Type B pancreatic cell (in vitro differentiated cells): ENCODE results near the gene EFNA4. TPM values are rescaled to one million over a fixed set of nuclear protein-coding genes. Genes with fewer than 3 reads are reported as not detected.

Experiments used
- DNase-seq: peaks from one replicate; pipeline ENCODE4 v3.0.0; 2021; ENCODE audit warnings: mixed read lengths; ENCODE audit not compliant: unreplicated experiment; ENCODE audit errors: extremely low spot score
- H3K27ac Mint-ChIP-seq: 2 replicates; pipeline ENCODE4 v1.8.0; 2021; ENCODE audit warnings: mild to moderate bottlenecking, mixed read lengths
- H3K27me3 Mint-ChIP-seq: 2 replicates; pipeline ENCODE4 v1.8.0; 2021; ENCODE audit warnings: mixed read lengths
- H3K36me3 Mint-ChIP-seq: 2 replicates; pipeline ENCODE4 v1.8.0; 2021; ENCODE audit warnings: mixed read lengths
- H3K4me1 Mint-ChIP-seq: one replicate; pipeline ENCODE4 v1.8.0; 2021; ENCODE audit warnings: mixed read lengths; ENCODE audit not compliant: unreplicated experiment
- H3K4me3 Mint-ChIP-seq: 2 replicates; pipeline ENCODE4 v1.8.0; 2021; ENCODE audit warnings: mild to moderate bottlenecking, mixed read lengths
- H3K9me3 Mint-ChIP-seq: 2 replicates; pipeline ENCODE4 v1.8.0; 2021; ENCODE audit warnings: mixed read lengths
- total RNA-seq: library from RNA; stranded (reverse); gene quantifications from 2 replicates; pipeline ENCODE4 v1.2.1, GENCODE V29; 2021; ENCODE audit warnings: low replicate concordance
- TF ChIP-seq, protein P1 (sequence below): fragments of 200-600 bp; sonication (generic); conservative IDR thresholded peaks from 2 replicates; pipeline ENCODE4 v1.5.0; 2021; ENCODE audit warnings: antibody characterized with exemption, mild to moderate bottlenecking

The EFNA4 gene
- total RNA-seq, 1 donor from 2014 or later = 22.1 TPM

DNA sequence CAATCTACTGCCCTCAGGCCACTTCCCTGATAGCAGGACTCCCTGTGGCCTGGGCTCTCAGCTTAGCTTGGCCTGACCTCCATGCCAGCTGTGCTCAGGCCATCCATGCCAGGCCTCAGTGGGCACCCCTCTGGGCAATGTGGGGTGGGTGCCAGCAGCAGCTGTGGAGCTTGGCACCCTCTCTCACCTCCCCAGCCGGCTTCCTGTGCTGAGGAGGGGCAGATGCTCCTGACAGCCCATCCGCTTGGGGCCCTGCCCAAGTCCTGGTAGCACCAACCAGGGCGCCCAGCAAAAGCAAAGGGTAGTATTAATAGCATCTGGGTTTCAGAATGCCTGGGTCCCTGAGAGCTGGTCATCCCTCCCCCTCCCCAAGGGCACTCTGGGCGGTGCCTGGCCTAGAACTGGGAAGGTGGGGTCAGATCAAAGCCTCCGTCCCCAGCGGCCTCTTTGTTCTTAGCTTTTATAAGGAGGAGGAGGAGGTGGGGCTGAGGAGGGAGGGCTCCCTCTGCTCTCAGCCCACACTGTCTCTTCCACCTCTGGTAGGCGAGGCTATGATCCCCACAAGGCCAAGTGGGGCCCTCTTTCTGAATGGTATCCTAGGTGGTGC lies 6.1 kb downstream of the EFNA4 start:
- TF ChIP-seq, protein P1, sequence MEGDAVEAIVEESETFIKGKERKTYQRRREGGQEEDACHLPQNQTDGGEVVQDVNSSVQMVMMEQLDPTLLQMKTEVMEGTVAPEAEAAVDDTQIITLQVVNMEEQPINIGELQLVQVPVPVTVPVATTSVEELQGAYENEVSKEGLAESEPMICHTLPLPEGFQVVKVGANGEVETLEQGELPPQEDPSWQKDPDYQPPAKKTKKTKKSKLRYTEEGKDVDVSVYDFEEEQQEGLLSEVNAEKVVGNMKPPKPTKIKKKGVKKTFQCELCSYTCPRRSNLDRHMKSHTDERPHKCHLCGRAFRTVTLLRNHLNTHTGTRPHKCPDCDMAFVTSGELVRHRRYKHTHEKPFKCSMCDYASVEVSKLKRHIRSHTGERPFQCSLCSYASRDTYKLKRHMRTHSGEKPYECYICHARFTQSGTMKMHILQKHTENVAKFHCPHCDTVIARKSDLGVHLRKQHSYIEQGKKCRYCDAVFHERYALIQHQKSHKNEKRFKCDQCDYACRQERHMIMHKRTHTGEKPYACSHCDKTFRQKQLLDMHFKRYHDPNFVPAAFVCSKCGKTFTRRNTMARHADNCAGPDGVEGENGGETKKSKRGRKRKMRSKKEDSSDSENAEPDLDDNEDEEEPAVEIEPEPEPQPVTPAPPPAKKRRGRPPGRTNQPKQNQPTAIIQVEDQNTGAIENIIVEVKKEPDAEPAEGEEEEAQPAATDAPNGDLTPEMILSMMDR = no peak
- H3K4me3 Mint-ChIP-seq = no peak overlapping the region
- H3K4me1 Mint-ChIP-seq = peaks cover 9% of the 10 kb centered on the region
- DNase-seq = no peak
- peaks cover 23% of the 10 kb centered on the region for H3K27me3 Mint-ChIP-seq
- H3K9me3 Mint-ChIP-seq = no peaks in the 10 kb centered on the region
- H3K36me3 Mint-ChIP-seq = no peaks in the 10 kb centered on the region
- H3K27ac Mint-ChIP-seq = no peak overlapping the region

DNA sequence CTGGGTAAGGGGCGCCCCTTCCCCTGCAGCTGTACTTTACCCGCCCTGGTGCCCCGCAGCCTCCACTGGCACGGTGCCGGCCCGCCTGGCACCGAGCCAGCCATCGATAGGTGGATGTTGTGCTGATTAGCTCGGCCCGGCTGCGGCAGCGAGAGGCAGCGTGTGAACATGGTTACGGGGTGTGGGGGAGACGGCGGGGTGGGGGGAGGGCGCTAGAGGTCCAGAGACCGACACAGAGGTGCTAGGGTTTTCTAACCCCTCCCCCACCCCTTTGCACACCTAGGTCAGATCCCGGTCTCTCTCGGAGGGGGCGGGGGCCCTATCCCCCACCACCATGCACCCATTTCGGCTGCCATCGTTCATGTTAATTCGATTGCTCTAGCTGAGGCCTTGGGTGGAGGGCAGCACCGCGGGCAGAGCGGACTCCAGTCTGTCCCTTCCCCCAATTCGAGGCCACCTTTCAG lies 6.7 kb downstream of the EFNA4 start:
- H3K4me3 Mint-ChIP-seq = peak overlapping the region; percentile 81

DNA sequence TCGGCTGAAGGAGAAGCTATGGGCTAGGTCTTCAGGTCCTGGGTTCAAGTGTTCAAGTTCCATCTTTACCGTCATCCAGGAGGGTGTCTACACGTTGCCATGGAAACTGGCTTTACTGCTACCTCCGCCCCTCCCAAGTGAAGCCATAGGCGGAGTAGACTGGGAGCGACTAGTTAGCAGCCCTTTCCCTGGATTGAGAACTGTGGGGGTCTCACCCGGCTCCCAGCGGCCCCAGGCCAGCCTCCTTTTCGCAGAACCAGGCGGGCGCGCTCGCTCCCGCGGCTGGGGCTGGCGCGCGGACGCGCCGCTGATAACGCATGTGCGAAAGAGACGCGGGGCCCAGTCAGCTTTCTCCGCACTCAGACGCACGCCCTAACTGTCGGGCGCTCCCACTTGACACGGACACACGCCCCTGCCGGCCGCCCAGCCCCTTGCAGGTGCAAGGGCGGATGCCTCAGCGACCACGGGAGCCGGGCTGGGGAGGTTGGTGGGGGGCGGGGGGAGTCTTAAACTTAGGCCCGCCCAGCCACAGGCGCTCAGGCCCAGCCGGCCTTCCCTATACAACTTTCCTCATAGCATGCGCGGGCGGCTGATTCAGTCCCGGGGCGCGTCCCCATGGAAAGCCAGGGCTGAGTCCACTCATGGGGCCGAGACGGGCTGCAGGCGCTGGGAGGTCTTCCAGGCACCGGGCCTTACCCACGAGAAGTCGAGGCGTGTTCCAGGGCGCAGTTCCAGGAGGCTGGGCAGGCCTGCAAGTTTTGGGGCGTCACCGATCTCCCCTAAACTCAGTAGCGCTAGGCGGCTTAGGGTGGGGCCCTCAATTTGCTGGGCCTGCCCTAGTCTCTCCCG lies 7.4 kb downstream of the EFNA4 start:
- Mint-ChIP-seq H3K9me3 (no peaks in the 10 kb centered on the region), H3K27ac (peak overlapping the region; percentile 62)

More for the DNA sequence above, 6.7 kb downstream of the EFNA4 start:
- DNase-seq = no peak
- TF ChIP-seq, protein P1 = no peak
- Mint-ChIP-seq H3K27me3 (peaks cover 24% of the 10 kb centered on the region), H3K36me3 (no peaks in the 10 kb centered on the region), H3K4me1 (peaks cover 9% of the 10 kb centered on the region), H3K9me3 (no peaks in the 10 kb centered on the region), H3K27ac (no peak overlapping the region)

DNA sequence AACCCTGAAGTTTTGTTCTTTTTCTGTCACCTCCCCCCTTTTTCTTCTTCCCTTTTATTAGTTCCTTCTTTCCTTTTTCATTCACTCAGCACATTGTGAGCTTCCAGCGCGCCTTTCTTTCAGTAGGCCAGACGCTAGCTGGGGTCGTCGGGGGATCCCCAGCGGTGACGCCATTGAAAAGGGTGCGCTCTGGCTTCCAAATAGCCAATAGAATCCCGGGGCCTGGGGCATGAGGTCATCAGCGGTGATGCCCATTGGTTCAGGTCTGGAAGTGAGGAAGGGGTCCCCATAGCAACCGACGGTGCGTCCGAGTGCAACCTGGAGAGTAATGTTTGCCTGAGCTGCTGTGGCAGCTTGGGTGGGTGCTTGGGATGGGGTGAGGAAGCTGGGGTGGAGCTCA lies 8.2 kb downstream of the EFNA4 start:
- H3K27me3 Mint-ChIP-seq = peaks cover 33% of the 10 kb centered on the region
- H3K9me3 Mint-ChIP-seq = no peaks in the 10 kb centered on the region
- H3K4me3 Mint-ChIP-seq = peak overlapping the region; percentile 81
- H3K27ac Mint-ChIP-seq = peak overlapping the region; percentile 62
- TF ChIP-seq, protein P1 = no peak
- peaks cover 9% of the 10 kb centered on the region for H3K4me1 Mint-ChIP-seq
- no peaks in the 10 kb centered on the region for H3K36me3 Mint-ChIP-seq
- no peak for DNase-seq

More for the DNA sequence above, 7.4 kb downstream of the EFNA4 start:
- TF ChIP-seq, protein P1 = peak; percentile 80
- no peak for DNase-seq
- peaks cover 30% of the 10 kb centered on the region for H3K27me3 Mint-ChIP-seq
- no peaks in the 10 kb centered on the region for H3K36me3 Mint-ChIP-seq
- peaks cover 9% of the 10 kb centered on the region for H3K4me1 Mint-ChIP-seq
- H3K4me3 Mint-ChIP-seq = peak overlapping the region; percentile 81

DNA sequence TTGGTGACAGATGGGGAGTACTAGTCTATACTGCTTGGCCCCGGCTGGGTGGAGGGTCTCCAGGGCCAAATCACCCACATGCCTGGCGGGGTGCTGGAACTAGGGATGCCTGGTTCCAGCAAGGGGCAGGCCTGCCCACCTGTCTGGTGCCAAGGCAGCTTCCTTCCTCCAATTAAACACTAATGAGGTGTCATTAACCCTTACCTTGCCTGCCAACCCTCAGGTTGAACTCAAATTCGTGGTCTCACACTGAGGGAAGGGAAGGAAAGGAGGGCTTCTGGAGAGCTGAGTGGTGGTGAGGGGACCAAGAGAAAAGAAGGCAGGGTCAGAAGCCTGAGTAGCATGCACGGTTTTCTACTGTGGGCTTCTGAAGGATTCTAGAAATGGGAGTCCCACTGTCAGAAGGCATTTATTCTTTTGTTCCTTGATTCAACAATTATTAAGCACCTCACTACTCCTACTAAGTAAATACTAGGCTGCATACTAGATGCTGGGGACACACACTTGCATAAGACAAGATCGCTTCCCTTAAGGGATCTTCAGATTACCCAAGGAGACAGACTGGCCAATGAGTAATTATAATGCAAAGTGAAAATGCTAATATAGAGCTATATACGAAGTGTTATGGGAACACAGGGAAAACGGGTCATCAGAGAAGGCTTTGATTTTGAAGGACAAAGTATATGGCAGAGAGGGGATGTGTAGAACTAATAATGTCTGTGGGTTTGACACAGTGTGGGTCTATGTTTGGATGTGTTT lies 9.2 kb downstream of the EFNA4 start:
- H3K4me3 Mint-ChIP-seq = peak overlapping the region; percentile 81

More for the DNA sequence above, 9.2 kb downstream of the EFNA4 start:
- H3K27ac Mint-ChIP-seq = peak overlapping the region; percentile 62
- no peak for DNase-seq
- TF ChIP-seq, protein P1 = no peak
- H3K9me3 Mint-ChIP-seq = no peaks in the 10 kb centered on the region
- no peaks in the 10 kb centered on the region for H3K36me3 Mint-ChIP-seq
- H3K27me3 Mint-ChIP-seq = peaks cover 39% of the 10 kb centered on the region
- peaks cover 15% of the 10 kb centered on the region for H3K4me1 Mint-ChIP-seq
